Fibroblast of pulmonary artery (primary cell): ENCODE measurements around the gene KMO.
A peak's percentile ranks its signal among the peaks of the same experiment; 100 is the strongest.

ENCODE experiments used
- DNase-seq: peaks from one replicate; pipeline ENCODE4 v3.0.0-alpha.2; 2010; ENCODE audit warnings: low read depth
- H3K4me3 ChIP-seq: replicated peaks from 2 replicates; pipeline ENCODE4 v1.5.1; 2011; ENCODE audit warnings: low read depth, mild to moderate bottlenecking, control low read depth, low read length, moderate library complexity
- CTCF ChIP-seq: IDR thresholded peaks from 2 replicates; pipeline ENCODE4 v1.5.1; 2011; ENCODE audit warnings: mild to moderate bottlenecking, control low read depth, low read length, inconsistent platforms; ENCODE audit errors: missing control alignments

The KMO gene

GRCh38 chr1:241638099-241638682 is 106.0 kb downstream of the KMO start:
- no peak for DNase-seq
- peak overlapping the region; percentile 13 for H3K4me3 ChIP-seq
- no peak for TF ChIP-seq CTCF

- TF ChIP-seq CTCF: no peak
- DNase-seq: no peak
- peak overlapping the region; percentile 95 for H3K4me3 ChIP-seq
Measured at GRCh38 chr1:241638909-241639622, 106.9 kb downstream of the KMO start.

GRCh38 chr1:241639623-241640148 is 107.5 kb downstream of the KMO start:
- TF ChIP-seq CTCF: no peak
- DNase-seq: peak; percentile 47
- peak overlapping the region; percentile 95 for H3K4me3 ChIP-seq

- peak; percentile 87 for DNase-seq
- TF ChIP-seq CTCF: no peak
- peak within 1 kb of the TSS; percentile 95 for H3K4me3 ChIP-seq
Measured at GRCh38 chr1:241640149-241640866, 108.1 kb downstream of the KMO start, which contains the start of the genes CHML and OPN3. Gene CHML, minus strand, starts transcription at chr1:241640369. Its CDS starts 4,603 bp downstream, at chr1:241635766. Gene OPN3, minus strand, starts transcription at chr1:241640369. Its CDS starts 115 bp downstream, at chr1:241640254.

GRCh38 chr1:241640867-241641622 is 108.9 kb downstream of the KMO start:
- DNase-seq: no peak
- peak overlapping the region; percentile 52 for H3K4me3 ChIP-seq
- no peak for TF ChIP-seq CTCF
